ENCODE data around the gene CIROP. TPM values are rescaled to one million over a fixed set of nuclear protein-coding genes. Genes with fewer than 3 reads are reported as not detected.

Gene CIROP
- total RNA-seq, 1 experiment from 2014 or later, result not detected

DNA sequence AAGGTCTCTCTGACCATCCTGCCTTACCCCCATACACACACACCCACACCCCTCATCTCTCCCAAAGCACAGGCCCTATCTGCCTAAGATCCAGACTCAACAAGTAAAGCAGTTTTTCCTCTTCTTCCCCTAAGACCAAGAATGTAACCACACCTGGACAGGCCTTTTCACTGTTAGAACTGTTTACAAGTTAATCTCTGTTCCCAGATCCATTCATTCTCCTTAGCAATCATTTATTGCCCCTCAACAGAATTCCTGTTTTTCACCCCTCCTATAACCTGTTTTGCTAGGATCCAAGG lies 1.9 kb upstream of the CIROP start:
- POLR2A ChIA-PET, result interaction anchor here (1.2 kb wide), 1 partner anchor 12 kb away, joined by 3 read pairs; the partner anchor contains the start of genes ACIN1 and C14orf119
- CTCF ChIA-PET, result interaction anchor here (1.0 to 1.6 kb wide), 3 partner anchors 14 to 120 kb away, joined by 3 to 6 read pairs (median 3); no protein-coding TSS in a partner anchor

DNA sequence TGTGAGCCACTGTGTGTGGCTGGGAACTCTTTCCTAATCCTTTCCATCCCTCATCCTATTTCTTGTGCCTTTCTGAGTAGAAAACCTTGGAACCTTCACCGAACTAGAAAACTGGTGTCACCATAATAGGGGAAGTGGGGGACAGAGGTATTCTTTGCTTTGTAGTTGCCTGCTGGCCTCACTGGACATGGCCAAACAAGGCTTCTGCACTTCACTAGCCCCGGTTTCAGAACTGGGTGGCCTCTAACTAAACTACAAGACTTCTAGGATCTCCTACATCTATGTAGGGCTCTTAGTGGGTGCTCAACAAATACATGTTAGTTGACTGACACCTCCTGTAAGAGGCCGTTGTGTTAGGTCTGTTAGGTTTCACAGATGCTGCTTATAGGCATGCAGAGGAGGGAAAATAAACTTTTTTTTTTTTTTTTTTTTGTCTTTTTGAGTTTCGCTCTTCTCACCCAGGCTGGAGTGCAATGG lies 597 bp upstream of the CIROP start:
- intact Hi-C loops (cut with micrococcal nuclease; ENCODE audit: unreplicated experiment), result no loop called here

More for the DNA sequence above, 1.9 kb upstream of the CIROP start:
- no TSS peak for BruUV-seq (replicated peaks)
- no peak overlapping the region for H3K27ac Mint-ChIP-seq (ENCODE audit: unreplicated experiment)
- H3K4me1 ChIP-seq, result peaks cover 6% of the 10 kb centered on the region; the same call in 1 of the 2 replicates
- H3K27me3 ChIP-seq (replicated peaks; ENCODE audit: control insufficient read depth, insufficient read depth, low read length), result no peaks in the 10 kb centered on the region
- no peak for DNase-seq
- H3K36me3 ChIP-seq (ENCODE audit: control insufficient read depth, insufficient read depth, low read length), result no peaks in the 10 kb centered on the region
- H3K9me3 ChIP-seq, result no peaks in the 10 kb centered on the region
- no peak overlapping the region for H3K4me3 ChIP-seq (ENCODE audit: low read depth, low read length)
- no peak overlapping the region for H3K4me3 Mint-ChIP-seq (ENCODE audit: unreplicated experiment)
- H3K4me1 Mint-ChIP-seq (ENCODE audit: low read depth, unreplicated experiment), result peaks cover 15% of the 10 kb centered on the region
- no peaks in the 10 kb centered on the region for H3K36me3 Mint-ChIP-seq (ENCODE audit: insufficient read depth, unreplicated experiment)
- intact Hi-C loops (cut with micrococcal nuclease; ENCODE audit: unreplicated experiment), result no loop called here
- H3K27me3 Mint-ChIP-seq (ENCODE audit: insufficient read depth, unreplicated experiment), result no peaks in the 10 kb centered on the region
- TF ChIP-seq, protein P1, sequence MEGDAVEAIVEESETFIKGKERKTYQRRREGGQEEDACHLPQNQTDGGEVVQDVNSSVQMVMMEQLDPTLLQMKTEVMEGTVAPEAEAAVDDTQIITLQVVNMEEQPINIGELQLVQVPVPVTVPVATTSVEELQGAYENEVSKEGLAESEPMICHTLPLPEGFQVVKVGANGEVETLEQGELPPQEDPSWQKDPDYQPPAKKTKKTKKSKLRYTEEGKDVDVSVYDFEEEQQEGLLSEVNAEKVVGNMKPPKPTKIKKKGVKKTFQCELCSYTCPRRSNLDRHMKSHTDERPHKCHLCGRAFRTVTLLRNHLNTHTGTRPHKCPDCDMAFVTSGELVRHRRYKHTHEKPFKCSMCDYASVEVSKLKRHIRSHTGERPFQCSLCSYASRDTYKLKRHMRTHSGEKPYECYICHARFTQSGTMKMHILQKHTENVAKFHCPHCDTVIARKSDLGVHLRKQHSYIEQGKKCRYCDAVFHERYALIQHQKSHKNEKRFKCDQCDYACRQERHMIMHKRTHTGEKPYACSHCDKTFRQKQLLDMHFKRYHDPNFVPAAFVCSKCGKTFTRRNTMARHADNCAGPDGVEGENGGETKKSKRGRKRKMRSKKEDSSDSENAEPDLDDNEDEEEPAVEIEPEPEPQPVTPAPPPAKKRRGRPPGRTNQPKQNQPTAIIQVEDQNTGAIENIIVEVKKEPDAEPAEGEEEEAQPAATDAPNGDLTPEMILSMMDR (IDR thresholded peaks at IDR 0.05; ENCODE audit: insufficient read depth in 1 of 2, low read depth in 1 of 2, low read length in 1 of 2, severe bottlenecking in 1 of 2, unreplicated experiment in 1 of 2), result no peak
- H3K9me3 Mint-ChIP-seq (ENCODE audit: unreplicated experiment), result no peaks in the 10 kb centered on the region

DNA sequence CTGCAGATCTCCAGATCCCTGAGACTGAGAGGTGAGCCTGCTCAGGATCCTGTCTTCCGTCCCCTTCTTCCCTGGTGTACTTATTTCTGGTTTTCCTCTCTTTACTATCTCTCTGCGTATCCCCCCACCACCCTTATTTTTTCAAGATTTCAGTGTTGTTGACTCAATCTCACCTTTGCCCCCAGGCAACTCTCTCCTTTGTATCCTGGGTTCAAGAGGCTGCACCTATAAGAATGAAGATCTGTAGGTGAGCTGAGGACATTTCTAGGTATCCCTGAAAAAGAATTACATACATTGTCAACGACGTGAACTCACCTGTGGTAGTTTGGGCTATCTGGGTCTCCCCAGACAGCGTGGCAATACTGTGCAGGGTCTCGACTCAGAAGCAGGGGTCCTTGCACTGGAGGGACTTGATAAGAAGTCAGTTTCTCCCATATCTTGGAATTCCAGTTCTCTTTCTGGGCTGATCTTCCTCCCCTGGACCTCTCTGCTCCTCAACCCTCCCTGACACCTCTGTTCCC lies 659 bp downstream of the CIROP start:
- Histone ChIP-seq H3K4me3 (ENCODE audit: low read depth, low read length) (no peak overlapping the region), H3K36me3 (ENCODE audit: control insufficient read depth, insufficient read depth, low read length) (no peaks in the 10 kb centered on the region), H3K27me3 (replicated peaks; ENCODE audit: control insufficient read depth, insufficient read depth, low read length) (no peaks in the 10 kb centered on the region), H3K9me3 (no peaks in the 10 kb centered on the region), H3K4me1 (peaks cover 6% of the 10 kb centered on the region; the same call in 1 of the 2 replicates)
- DNase-seq, result no peak
- no peak overlapping the region for H3K4me3 Mint-ChIP-seq (ENCODE audit: unreplicated experiment)
- POLR2A ChIA-PET, result interaction anchor here (1.4 kb wide), 1 partner anchor 9 kb away, joined by 3 read pairs; the partner anchor contains the start of genes ACIN1 and C14orf119
- H3K36me3 Mint-ChIP-seq (ENCODE audit: insufficient read depth, unreplicated experiment), result peaks cover 9% of the 10 kb centered on the region
- intact Hi-C loops (cut with micrococcal nuclease; ENCODE audit: unreplicated experiment), result loop anchor here (5.0 kb wide), 1 partner anchor 193 kb away; no protein-coding TSS in a partner anchor
- H3K27ac Mint-ChIP-seq (ENCODE audit: unreplicated experiment), result no peak overlapping the region
- no peaks in the 10 kb centered on the region for H3K9me3 Mint-ChIP-seq (ENCODE audit: unreplicated experiment)
- TF ChIP-seq, protein P1 (IDR thresholded peaks at IDR 0.05; ENCODE audit: insufficient read depth in 1 of 2, low read depth in 1 of 2, low read length in 1 of 2, severe bottlenecking in 1 of 2, unreplicated experiment in 1 of 2), result no peak
- no peaks in the 10 kb centered on the region for H3K27me3 Mint-ChIP-seq (ENCODE audit: insufficient read depth, unreplicated experiment)
- H3K4me1 Mint-ChIP-seq (ENCODE audit: low read depth, unreplicated experiment), result peaks cover 15% of the 10 kb centered on the region
- BruUV-seq (replicated peaks), result no TSS peak
- CTCF ChIA-PET, result interaction anchor here (0.7 kb wide), 1 partner anchor 9 kb away, joined by 3 read pairs; the partner anchor contains the start of gene C14orf119

More for the DNA sequence above, 597 bp upstream of the CIROP start:
- BruUV-seq (replicated peaks), result no TSS peak
- H3K4me3 Mint-ChIP-seq (ENCODE audit: unreplicated experiment), result no peak overlapping the region
- CTCF ChIA-PET, result interaction anchor here (0.7 to 1.6 kb wide), 3 partner anchors 15 to 458 kb away, joined by 6 to 10 read pairs (median 7); no protein-coding TSS in a partner anchor
- H3K4me1 Mint-ChIP-seq (ENCODE audit: low read depth, unreplicated experiment), result peaks cover 15% of the 10 kb centered on the region
- Histone ChIP-seq H3K9me3 (no peaks in the 10 kb centered on the region), H3K27me3 (replicated peaks; ENCODE audit: control insufficient read depth, insufficient read depth, low read length) (no peaks in the 10 kb centered on the region), H3K4me1 (peaks cover 6% of the 10 kb centered on the region; the same call in 1 of the 2 replicates), H3K4me3 (ENCODE audit: low read depth, low read length) (no peak overlapping the region), H3K36me3 (ENCODE audit: control insufficient read depth, insufficient read depth, low read length) (no peaks in the 10 kb centered on the region)
- DNase-seq, result no peak
- no peaks in the 10 kb centered on the region for H3K9me3 Mint-ChIP-seq (ENCODE audit: unreplicated experiment)
- peaks cover under 1% of the 10 kb centered on the region for H3K36me3 Mint-ChIP-seq (ENCODE audit: insufficient read depth, unreplicated experiment)
- TF ChIP-seq, protein P1 (IDR thresholded peaks at IDR 0.05; ENCODE audit: insufficient read depth in 1 of 2, low read depth in 1 of 2, low read length in 1 of 2, severe bottlenecking in 1 of 2, unreplicated experiment in 1 of 2), result no peak
- no peak overlapping the region for H3K27ac Mint-ChIP-seq (ENCODE audit: unreplicated experiment)
- POLR2A ChIA-PET, result no interaction called here
- no peaks in the 10 kb centered on the region for H3K27me3 Mint-ChIP-seq (ENCODE audit: insufficient read depth, unreplicated experiment)
